ENCODE measurements around the gene CRYZ. TPM values are rescaled to one million over a fixed set of nuclear protein-coding genes. Genes with fewer than 3 reads are reported as not detected.
"Not testable (repeated sequence)": the region's sequence is repeated elsewhere in the genome, so short reads cannot be mapped to it uniquely, and the experiment has no call there.

The CRYZ gene
- total RNA-seq, 1 experiment from 2014 or later: 97.1 TPM

- DNase-seq (ENCODE audit: low spot score); in situ Hi-C loops (cut with HindIII; ENCODE audit: low sequenced_read_pairs): not testable (repeated sequence)
Measured at GRCh38 chr1:74732071-74732946, 541 bp downstream of the CRYZ start.

DNA sequence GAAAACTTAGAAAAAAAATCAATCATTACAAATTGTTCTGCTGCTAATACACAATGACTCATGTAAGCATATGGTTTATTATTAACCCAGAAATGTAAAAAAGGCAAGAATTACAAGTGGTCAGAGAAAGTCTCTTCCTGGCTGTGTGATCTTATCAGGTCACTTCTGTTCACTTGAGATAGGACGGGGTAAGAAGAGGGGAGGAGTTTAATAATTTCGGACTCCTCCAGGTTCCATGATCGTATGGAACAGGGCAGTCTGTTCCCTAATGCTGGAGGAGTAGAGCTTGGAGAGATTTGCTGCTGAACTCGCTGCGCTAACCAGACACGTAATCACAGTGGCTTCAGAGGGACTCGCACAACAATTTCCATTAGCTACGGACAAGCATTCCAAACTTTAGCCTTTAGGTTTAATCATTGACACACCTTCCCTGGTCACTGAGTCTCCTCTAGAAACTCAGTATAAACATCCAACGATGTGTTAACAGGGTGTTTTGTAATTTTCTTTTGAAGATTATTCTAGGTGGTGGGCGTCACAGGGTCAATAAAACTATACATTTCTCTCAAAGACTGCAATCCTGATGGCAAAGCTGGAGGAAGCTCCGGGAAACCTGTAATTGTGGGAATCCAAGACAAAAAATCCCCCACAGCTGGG, 1.3 kb downstream of the CRYZ start:
- in situ Hi-C loops (cut with HindIII; ENCODE audit: low sequenced_read_pairs): no loop called here

GRCh38 chr1:74729741-74730478, 2.9 kb downstream of the CRYZ start:
- in situ Hi-C loops (cut with HindIII; ENCODE audit: low sequenced_read_pairs): no loop called here
- no peak for DNase-seq (ENCODE audit: low spot score)

More for the DNA sequence above, 1.3 kb downstream of the CRYZ start:
- DNase-seq (ENCODE audit: low spot score): no peak

- no peak for DNase-seq (ENCODE audit: low spot score)
- in situ Hi-C loops (cut with HindIII; ENCODE audit: low sequenced_read_pairs): no loop called here
Measured at GRCh38 chr1:74728736-74729135, 4.1 kb downstream of the CRYZ start.

- in situ Hi-C loops (cut with HindIII; ENCODE audit: low sequenced_read_pairs): no loop called here
- no peak for DNase-seq (ENCODE audit: low spot score)
Measured at GRCh38 chr1:74726063-74726462, 6.8 kb downstream of the CRYZ start.

DNA sequence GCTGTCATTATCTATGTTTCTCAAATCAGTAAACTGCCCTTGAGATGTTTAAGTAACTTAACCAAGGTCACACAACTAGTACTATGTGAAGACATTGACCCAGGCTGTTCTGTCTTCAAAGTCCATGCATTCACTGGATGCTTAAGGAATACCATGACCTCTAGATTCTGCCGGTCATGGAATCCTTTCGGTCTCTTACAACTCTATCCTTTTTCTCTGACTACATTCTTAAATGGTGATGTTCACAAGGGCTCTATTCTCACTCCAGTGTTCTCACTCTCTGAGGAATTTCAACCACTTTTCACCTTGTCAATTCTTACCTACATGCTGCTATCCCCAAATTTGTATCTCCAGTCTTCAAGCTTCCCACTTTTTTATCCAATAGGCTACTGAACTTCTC, 15.2 kb downstream of the CRYZ start:
- in situ Hi-C loops (cut with HindIII; ENCODE audit: low sequenced_read_pairs): no loop called here
- no peak for DNase-seq (ENCODE audit: low spot score)

DNA sequence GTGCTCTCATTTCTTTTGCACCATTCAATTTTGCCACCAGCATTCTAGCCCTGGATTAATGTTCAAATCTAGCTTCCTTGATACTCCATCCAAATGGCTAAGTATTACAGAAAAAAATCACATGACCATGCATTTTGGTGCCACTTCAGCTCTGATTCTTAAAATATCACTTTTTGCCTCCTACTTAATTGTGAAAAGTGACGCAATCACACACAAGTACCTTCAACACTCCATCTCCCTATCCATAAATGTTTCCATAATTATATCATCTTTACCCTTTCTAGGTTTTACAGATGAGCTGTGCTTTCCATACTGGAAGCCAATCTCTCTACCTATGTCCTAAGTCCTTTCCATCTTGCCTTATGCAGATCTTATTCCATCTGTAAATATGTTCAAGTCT, 16.0 kb downstream of the CRYZ start:
- in situ Hi-C loops (cut with HindIII; ENCODE audit: low sequenced_read_pairs): no loop called here
- no peak for DNase-seq (ENCODE audit: low spot score)

DNA sequence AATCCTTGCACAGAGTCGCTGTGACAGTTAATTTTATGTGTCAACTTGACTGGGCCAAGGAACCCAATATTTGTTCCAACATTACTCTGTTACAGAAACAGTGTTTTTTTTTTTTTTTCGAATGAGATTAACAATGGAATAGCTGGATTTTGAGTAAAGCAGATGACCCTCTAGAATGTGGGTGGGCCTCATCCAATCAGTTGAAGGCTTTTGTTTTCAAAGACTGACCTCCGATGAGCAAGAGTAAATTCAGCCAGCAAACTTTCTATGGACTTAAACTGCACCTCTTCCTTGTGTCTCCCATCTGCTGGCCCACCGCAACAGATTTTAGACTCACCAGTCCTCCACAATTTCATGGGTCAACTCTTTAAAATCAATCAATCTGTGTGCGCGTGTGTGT, 17.0 kb downstream of the CRYZ start:
- DNase-seq (ENCODE audit: low spot score): no peak
- in situ Hi-C loops (cut with HindIII; ENCODE audit: low sequenced_read_pairs): no loop called here

DNA sequence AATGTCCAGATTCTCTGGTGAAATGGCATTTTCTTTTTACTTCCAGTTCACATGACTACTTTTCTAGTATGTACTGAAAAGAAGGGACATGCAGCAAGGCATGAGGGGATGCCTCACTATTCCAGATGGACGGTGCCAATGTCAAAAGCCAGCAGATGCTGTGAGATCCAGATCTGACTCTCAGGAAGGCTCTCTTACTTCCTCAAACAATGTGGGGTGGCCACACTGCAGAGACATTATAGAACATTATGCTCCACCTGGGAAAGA, 17.7 kb downstream of the CRYZ start:
- in situ Hi-C loops (cut with HindIII; ENCODE audit: low sequenced_read_pairs): no loop called here
- DNase-seq (ENCODE audit: low spot score): no peak

DNA sequence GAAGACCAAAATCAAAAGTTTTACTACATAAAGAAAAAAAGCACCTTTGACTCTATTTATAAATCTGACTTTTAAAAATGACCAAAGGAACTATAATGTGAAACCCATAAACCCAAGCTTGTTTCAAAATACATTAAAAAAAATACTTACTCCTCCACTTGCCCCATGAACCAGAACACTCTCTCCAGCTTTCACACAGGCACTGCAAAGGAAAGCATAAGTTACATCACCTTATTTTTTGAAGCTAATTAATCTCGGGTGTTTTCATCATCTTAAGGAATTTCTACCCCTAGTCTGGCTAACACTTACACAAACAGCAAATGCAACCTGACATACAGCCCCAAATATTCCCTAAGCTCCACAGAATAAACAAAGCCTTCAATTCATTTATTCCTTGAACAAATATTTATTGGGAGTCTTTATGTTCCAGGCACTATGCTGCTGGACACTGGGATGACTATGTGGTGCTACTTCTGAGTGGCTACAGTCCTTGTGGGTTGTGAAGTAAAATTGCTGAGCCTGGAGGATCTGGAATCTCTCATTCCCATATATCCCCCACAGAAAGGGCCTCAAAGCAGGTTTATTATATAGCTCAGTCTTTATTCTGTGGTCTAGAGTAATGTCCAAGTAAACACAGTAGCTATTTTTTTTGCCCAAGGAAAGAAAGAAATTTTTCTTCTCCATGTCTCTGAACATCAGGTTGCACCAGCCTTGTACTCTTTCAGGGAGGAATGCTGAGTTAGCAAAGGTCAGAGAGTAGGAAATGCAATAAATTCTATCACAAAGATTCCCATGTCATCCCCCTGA, 18.2 kb downstream of the CRYZ start:
- no peak for DNase-seq (ENCODE audit: low spot score)
- in situ Hi-C loops (cut with HindIII; ENCODE audit: low sequenced_read_pairs): no loop called here

DNA sequence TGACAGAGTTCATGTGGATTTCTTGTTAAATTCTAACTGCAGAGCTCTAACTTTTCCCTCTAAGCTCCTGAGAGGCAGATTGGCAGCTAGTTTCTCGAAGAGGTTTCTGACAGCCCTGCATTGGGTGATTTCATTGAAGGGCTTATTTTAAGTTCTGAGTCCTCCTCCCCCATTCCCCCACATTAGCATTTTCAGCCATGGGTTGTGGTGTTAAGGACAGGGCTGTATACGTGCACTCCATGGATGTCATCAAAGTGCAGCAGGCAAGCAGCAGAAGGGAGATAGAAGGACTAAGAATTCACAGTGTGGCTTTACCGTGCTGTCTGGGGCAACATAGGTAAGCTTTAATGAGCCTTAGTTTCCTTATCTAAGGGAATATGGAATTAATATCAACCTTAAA, 19.0 kb downstream of the CRYZ start:
- no peak for DNase-seq (ENCODE audit: low spot score)
- in situ Hi-C loops (cut with HindIII; ENCODE audit: low sequenced_read_pairs): no loop called here

GRCh38 chr1:74712881-74713280, 20.0 kb downstream of the CRYZ start:
- no peak for DNase-seq (ENCODE audit: low spot score)
- in situ Hi-C loops (cut with HindIII; ENCODE audit: low sequenced_read_pairs): no loop called here

DNA sequence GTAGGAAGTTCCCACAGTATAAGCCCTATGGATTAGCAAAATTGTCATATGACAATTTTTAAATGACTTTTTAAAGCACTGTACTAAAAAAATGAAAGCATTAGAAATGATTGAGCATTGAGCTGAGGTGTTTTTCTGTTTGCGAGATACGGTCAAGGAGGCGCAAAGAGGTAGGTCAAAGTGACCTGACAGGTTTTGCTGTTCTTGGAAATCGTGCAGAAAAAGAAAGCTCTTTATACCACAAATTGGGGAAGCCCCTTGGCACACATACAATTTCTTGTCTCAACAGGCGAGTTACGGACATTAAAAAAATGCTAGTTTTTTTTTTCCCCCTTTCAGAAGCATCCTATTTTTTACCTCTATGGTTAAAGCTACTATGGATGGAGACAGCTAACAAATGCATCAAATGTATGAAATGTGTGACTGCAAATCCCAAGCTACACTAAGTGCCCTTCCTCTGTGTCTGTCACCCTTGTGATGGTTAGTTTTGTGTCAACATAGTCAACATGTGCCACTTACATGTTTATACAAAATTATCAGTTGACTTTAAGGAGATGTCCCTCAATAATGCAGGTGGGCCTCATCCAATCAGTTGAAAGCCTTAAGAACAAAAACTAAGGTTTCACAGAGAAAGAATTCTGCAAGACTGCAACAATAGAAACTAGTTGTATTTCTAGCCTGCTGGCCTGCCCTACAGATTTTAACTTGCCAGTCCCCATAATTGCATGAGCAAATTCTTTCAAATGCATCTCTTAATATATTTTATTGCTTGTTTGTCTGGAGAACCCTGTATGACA, 29.3 kb downstream of the CRYZ start:
- no peak for DNase-seq (ENCODE audit: low spot score)
- in situ Hi-C loops (cut with HindIII; ENCODE audit: low sequenced_read_pairs): no loop called here

- DNase-seq (ENCODE audit: low spot score): no peak
- in situ Hi-C loops (cut with HindIII; ENCODE audit: low sequenced_read_pairs): no loop called here
Measured at GRCh38 chr1:74699331-74699730, 33.5 kb downstream of the CRYZ start.

DNA sequence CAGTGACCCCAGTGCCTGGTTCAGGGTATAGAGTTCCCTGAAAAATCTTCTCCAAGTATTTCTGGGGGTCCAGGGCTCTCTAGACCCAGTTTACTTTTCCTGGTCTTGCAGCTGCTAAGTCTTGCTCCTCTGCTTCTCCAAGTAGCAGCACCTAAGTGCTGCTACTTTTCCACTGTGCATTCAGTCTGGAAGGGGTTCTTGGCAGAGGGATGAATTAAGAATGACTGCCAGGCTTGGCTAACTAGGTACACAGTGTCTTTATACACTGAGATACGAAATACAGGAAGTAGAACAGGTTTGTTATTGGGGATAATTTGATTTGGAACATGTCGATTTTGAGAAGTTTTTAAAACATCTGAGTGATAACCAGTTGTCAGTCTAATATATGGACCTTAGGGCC, 35.0 kb downstream of the CRYZ start:
- in situ Hi-C loops (cut with HindIII; ENCODE audit: low sequenced_read_pairs): no loop called here
- no peak for DNase-seq (ENCODE audit: low spot score)

GRCh38 chr1:74693473-74693872, 39.4 kb downstream of the CRYZ start:
- in situ Hi-C loops (cut with HindIII; ENCODE audit: low sequenced_read_pairs): no loop called here
- no peak for DNase-seq (ENCODE audit: low spot score)

- no peak for DNase-seq (ENCODE audit: low spot score)
- in situ Hi-C loops (cut with HindIII; ENCODE audit: low sequenced_read_pairs): no loop called here
Measured at GRCh38 chr1:74690909-74691308, 41.9 kb downstream of the CRYZ start.

DNA sequence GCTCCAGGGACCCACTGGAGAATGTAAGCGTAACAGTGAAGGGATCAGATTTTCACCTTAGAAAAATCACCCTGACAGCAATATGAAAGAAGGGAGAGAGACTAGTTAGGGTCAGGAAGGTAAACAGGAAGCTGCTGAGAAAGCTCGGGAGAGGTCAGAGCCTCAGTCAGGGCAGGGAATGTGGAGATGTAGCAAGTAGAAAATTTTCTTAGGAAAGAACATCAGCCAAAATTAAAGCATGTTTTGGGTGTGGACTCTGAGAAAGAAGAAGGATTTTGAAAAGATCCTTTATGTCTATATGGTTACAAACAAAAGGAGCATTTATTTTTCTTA, 42.5 kb downstream of the CRYZ start:
- in situ Hi-C loops (cut with HindIII; ENCODE audit: low sequenced_read_pairs): no loop called here

More for the DNA sequence above, 42.5 kb downstream of the CRYZ start:
- DNase-seq (ENCODE audit: low spot score): no peak

All from G401 (cell line).